Endometrium (tissue), 2 donors: ENCODE measurements around the gene PIK3R2.
"Not testable (repeated sequence)": the region's sequence is repeated elsewhere in the genome, so short reads cannot be mapped to it uniquely, and the experiment has no call there.

Experiments
- FAIRE-seq: peaks from 2 replicates; lab custom pipeline; 2012; peaks lifted over from hg19 to GRCh38; lab: Jason Lieb, UNC
- donor health status: control.
- donor health status: control.

Gene PIK3R2

DNA sequence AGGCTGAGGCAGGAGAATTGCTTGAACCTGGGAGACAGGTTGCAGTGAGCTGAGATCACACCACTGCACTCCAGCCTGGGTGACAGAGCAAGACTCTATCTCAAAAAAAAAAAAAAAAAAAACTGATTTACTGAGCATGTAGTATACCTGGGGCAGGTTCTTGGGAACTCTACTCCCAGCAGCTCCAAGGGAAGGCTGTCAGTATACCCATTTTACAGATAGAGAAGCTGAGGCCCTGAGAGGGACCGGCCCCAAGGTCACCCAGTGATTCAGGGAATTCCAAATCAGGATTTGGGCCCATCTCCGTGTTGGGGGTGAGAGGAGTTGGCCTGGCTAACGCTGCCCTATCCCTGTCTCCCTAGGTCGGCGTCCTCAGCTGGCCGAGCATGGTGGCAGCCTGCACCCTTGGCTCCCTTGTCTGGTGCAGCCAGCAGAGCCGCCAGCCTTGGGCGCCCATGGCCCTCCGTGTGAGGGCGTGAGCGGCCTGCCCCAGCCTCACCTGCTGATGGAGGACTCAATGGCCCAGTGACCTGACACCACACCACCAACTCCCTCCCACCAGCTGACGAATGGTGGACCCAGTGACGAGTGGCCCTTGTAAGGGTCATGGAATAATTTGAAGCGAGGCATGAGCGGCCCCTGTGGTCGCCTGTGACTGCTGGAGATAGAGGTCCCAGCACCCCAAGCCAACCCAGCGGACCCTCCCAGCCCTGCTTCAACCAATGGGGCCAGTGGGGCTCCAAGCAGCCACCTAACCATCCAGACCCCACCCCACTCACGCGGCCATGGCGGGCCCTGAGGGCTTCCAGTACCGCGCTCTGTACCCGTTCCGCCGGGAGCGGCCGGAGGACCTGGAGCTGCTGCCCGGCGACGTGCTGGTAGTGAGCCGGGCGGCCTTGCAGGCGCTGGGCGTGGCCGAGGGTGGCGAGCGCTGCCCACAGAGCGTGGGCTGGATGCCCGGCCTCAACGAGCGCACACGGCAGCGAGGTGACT is 2.4 kb downstream of the PIK3R2 start:
- no peak for FAIRE-seq

DNA sequence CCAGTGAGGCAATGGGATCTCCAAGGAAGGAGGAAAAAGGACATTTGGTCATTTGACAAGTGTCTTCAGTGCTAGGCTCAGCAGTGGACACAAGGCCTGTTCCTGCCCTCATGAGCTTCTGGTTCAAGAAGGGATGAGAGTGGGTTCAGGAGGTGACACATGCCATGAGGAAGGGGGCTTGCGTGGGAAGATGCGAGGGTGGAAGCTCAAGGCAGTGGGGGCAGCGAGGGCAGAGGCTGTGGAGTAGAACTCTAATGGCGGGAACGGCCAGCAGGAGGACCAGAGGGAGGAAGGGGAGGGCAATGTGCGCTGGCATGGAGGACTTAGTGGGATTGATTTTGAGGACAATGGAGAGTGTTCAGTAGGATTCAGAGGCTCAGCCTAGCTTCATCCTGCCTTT is 3.3 kb downstream of the PIK3R2 start:
- FAIRE-seq = no peak

DNA sequence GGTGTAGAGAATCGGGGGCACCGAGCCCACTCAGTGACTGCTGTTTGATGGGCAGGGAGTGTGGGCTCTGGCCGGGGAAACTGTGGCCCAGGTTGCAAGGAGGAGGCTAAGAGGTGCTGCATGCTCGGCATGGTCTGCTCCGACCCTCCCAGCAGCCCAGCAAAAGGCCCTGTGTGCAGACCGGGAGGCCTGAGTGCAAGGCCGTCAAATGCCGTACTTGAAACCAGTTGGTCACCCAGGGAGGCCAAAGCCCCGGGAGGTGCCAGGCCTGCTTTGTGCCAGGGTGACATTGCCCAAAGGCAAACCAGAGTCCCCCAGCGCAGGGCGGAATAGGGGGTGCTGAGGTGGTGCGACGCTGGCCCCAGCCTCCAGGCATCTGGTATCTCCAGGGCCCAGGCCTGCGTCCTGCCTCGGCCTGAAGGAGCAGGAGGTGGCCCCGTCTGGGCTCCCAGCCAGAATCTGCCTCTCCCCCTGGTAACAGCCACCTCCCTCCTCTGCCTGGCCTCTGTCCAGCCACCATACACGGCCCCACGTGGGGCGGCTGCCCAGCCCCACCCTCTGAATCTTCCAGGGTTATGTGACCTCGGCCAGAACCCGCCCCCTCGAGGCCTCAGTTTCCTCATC is 4.0 kb downstream of the PIK3R2 start:
- FAIRE-seq = peak; percentile 73

DNA sequence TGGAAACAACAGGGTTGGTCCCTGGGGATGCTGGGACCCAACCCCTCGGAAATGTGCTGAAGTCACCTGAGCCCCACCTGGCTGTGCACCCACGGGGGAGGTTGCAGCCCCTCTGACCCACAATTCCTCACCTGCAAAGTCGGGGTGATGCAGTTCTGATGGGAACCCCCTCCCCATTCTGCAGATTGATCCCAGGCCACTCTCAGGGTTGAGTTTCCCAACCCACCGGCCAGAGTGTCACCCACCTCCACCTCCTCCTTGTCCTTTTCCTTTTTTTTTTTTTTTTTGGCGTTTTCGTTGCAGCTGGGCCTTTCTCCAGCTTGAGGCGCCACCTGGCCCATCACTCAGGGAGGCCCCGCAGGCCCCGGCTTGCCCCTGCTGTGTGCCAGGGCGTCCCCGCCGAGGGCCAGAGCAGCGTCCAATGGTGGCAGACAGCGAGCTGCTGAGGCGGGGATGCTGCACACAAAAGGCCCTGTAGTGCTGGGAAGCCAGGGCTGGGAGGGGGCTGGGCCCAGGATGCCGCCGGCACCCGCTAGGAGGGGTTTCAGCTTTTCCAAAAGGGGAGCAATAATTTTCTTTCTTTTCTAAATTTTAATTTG is 4.6 kb downstream of the PIK3R2 start:
- no peak for FAIRE-seq

- no peak for FAIRE-seq
Observed at GRCh38 chr19:18158467-18158866, 5.5 kb downstream of the PIK3R2 start.

- not testable (repeated sequence) for FAIRE-seq
Observed at GRCh38 chr19:18159059-18159616, 6.2 kb downstream of the PIK3R2 start.

DNA sequence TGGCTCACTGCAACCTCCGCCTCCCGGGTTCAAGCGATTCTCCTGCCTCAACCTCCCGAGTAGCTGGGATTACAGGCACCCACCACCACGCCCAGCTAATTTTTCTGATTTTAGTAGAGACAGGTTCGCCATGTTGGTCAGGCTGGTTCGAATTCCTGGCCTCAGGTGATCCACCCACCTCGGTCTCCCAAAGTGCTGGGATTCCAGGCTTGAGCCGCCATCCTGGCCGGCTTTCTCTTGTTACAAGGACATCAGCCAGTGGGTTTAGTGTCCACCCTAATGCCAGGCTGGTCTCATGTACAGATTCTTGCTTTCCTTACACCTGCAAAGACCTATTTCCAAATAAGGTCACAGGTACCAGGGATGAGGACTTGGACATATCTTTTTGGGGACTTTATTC is 6.8 kb downstream of the PIK3R2 start:
- no peak for FAIRE-seq

- no peak for FAIRE-seq
Observed at GRCh38 chr19:18160493-18160970, 7.6 kb downstream of the PIK3R2 start.

DNA sequence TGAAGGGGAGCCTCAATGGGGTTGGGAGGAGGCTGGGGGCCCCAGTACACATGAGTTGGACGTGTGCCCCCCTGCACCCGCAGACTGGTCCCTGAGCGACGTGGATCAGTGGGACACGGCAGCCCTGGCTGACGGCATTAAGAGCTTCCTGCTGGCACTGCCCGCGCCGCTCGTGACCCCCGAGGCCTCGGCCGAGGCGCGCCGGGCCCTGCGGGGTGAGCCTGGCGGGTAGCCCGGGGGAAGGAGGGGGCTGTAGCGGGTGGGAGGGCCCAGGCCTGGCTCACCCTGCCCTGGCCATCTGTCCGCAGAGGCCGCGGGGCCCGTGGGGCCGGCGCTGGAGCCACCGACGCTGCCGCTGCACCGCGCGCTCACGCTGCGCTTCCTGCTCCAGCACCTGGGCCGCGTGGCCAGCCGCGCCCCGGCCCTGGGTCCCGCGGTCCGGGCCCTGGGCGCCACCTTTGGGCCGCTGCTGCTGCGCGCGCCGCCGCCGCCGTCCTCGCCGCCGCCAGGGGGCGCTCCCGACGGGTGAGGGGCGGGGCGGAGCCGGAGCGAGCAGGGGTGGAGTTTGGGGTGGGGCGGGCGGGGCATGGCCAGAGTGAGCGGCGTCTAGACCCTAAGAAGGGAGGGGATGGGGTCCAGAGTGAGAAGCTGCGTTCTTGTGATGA is 8.1 kb downstream of the PIK3R2 start:
- FAIRE-seq = no peak

DNA sequence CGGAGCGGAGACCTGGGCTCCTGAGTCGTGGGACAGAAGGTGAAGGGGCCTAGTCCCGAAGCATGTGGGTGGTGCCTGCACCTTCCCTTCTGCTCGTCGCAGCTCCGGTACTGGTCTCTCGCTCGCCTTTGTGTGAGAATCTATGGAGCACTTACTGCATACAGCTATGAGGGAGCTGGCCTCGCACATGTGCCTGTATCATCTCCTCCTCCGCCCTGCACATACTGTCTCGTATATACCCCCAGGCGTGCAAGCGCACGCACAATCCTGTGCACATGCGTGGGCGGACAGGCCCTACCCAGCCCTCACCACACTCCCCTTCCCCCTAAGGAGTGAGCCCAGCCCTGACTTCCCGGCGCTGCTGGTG is 8.7 kb downstream of the PIK3R2 start:
- no peak for FAIRE-seq

DNA sequence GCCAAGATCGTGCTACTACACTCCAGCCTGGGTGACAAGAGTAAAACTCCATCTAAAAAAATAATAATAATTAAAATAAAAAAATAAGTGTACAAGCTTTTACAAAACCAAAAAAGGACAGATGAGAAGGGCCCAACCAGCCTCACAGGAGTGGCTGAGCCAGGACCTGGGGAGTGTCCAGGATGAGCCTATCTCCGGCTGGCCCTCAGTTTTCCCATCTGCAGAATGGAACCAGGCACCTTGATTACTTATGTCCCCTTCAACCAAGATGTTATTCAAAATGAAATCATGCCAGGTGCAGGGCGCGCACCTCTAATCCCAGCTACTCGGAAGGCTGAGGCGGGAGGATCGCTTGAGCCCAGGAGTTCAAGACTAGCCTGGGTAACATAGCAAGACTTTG is 11.1 kb downstream of the PIK3R2 start:
- no peak for FAIRE-seq

- no peak for FAIRE-seq
Observed at GRCh38 chr19:18165794-18166544, 13.0 kb downstream of the PIK3R2 start.

- no peak for FAIRE-seq
Observed at GRCh38 chr19:18167011-18167410, 14.0 kb downstream of the PIK3R2 start.

DNA sequence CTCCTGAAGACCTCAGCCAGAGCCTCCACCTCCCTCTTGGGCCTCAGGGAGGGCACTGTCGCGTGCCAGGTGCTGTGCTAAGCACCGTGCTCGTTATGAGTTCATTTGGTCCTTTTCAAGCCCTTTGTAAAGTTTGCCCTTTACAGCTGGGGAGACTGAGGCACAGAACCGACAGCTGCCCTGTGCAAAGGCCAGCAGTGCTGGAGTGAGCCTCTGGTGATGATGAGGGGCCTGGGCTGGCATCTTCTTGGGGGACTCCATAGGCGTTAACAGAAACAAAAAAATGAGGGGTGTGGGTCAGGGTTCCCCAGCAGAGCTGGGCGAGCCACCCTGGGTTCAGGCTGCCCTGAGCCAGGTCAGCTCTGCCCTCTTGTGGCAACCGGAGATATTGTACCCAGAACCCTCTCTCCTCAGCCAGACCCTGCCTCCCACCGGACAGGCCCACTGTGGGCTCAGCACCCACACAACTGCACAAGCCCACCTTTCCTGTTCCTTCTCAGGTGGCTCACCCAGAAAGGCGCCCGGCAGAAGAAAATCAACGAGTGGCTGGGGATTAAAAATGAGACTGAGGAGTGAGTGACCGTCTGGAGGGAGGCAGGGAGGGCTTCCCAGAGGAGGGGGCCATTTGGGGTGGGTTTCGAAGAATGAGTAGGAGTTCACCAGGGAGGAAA is 15.1 kb downstream of the PIK3R2 start:
- no peak for FAIRE-seq

- FAIRE-seq = no peak
Observed at GRCh38 chr19:18168673-18169381, 15.9 kb downstream of the PIK3R2 start.

- FAIRE-seq = no peak
Observed at GRCh38 chr19:18170714-18171255, 17.8 kb downstream of the PIK3R2 start.

DNA sequence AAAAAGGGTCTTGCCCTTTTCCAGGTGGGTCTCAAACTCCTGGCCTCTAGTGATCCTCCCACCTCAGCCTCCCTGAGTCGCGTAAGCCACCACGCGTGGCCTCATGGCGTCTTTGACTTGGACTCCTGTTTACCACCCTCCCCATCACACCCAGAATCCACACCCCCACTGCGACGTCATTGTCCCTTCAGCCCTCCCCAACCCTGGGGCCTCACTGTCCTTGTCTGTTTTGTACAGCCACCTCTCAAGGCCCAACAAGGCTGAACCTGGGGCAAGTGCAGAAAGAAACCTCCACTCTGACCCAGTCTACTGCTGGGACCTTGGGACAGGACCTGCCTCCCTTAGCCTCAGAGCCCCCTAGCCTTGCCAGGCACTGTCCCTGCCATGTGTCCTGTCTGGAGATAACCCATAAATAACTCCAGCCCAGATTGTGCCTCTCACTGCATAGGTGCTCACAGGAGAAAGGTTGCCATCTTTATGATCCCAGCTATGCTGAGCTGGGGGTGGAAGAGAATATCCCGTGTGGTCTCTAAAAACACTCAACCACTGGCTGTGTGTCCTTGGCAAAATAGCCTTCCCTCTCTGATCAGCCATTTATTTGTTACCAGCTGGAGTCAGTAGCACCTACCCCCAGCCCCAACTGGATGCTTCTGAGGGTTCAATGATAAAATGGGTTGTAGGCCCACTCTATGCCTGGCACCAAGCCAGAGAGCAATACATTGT is 18.8 kb downstream of the PIK3R2 start:
- no peak for FAIRE-seq

- no peak for FAIRE-seq
Observed at GRCh38 chr19:18172331-18173053, 19.5 kb downstream of the PIK3R2 start.
